DLD1 (cell line): Measurements from ENCODE around the gene UGT1A5.

ENCODE experiments used
- in situ Hi-C: cut with HindIII; loops from 2 replicates; pipeline ENCODE4 v1.10.0; 2017; ENCODE audit warnings: low sequenced_read_pairs

The UGT1A5 gene

GRCh38 chr2:233712611-233713261, at the start of gene UGT1A5:
TSS of gene UGT1A5 (plus strand) at chr2:233712907. CDS start at chr2:233712992, 85 bp downstream.
- in situ Hi-C loops: no loop called here

- in situ Hi-C loops: no loop called here
These were observed 48.8 kb upstream of the UGT1A5 start for GRCh38 chr2:233663911-233664310.

- in situ Hi-C loops: no loop called here
These were observed 44.0 kb upstream of the UGT1A5 start for GRCh38 chr2:233668605-233669260.

- in situ Hi-C loops: no loop called here
These were observed 41.2 kb upstream of the UGT1A5 start, which contains the start of gene UGT1A9 for GRCh38 chr2:233671290-233672161. TSS of gene UGT1A9 (plus strand) at chr2:233671898. CDS start at chr2:233671935, 37 bp downstream.

- in situ Hi-C loops: no loop called here
These were observed 39.8 kb upstream of the UGT1A5 start for GRCh38 chr2:233672886-233673285.

- in situ Hi-C loops: no loop called here
These were observed 38.8 kb upstream of the UGT1A5 start for GRCh38 chr2:233673896-233674295.

GRCh38 chr2:233674314-233674713, 38.4 kb upstream of the UGT1A5 start:
- in situ Hi-C loops: no loop called here

GRCh38 chr2:233674995-233675394, 37.7 kb upstream of the UGT1A5 start:
- in situ Hi-C loops: no loop called here

GRCh38 chr2:233676046-233676445, 36.7 kb upstream of the UGT1A5 start:
- in situ Hi-C loops: no loop called here

GRCh38 chr2:233679196-233679595, 33.5 kb upstream of the UGT1A5 start:
- in situ Hi-C loops: no loop called here

GRCh38 chr2:233680361-233681045, 32.2 kb upstream of the UGT1A5 start:
- in situ Hi-C loops: no loop called here

- in situ Hi-C loops: no loop called here
These were observed 31.1 kb upstream of the UGT1A5 start, which contains the start of gene UGT1A7 for GRCh38 chr2:233681521-233682099. TSS of gene UGT1A7 (plus strand) at chr2:233681901. CDS start at chr2:233681938, 37 bp downstream.

- in situ Hi-C loops: no loop called here
These were observed 28.1 kb upstream of the UGT1A5 start for GRCh38 chr2:233684640-233685039.

- in situ Hi-C loops: no loop called here
These were observed 25.8 kb upstream of the UGT1A5 start for GRCh38 chr2:233686928-233687327.

- in situ Hi-C loops: no loop called here
These were observed 24.4 kb upstream of the UGT1A5 start for GRCh38 chr2:233688341-233688740.

GRCh38 chr2:233689031-233689430, 23.7 kb upstream of the UGT1A5 start:
- in situ Hi-C loops: no loop called here

GRCh38 chr2:233689501-233689900, 23.2 kb upstream of the UGT1A5 start:
- in situ Hi-C loops: no loop called here

GRCh38 chr2:233690444-233690843, 22.3 kb upstream of the UGT1A5 start:
- in situ Hi-C loops: no loop called here

GRCh38 chr2:233691443-233692433, 21.0 kb upstream of the UGT1A5 start:
- in situ Hi-C loops: no loop called here
